GM18502 (cell line): ENCODE results near the gene NAB2.
"Not testable (repeated sequence)": the region's sequence is repeated elsewhere in the genome, so short reads cannot be mapped to it uniquely, and the experiment has no call there.

Experiments
- ATAC-seq: cut with Tn5 transposase; IDR thresholded peaks from one replicate; pipeline ENCODE4 v1.9.1; 2021; ENCODE audit warnings: mild to moderate bottlenecking; ENCODE audit not compliant: unreplicated experiment, poor library complexity

Gene NAB2

GRCh38 chr12:57066245-57066644, 22.7 kb upstream of the NAB2 start:
- ATAC-seq: no peak

- ATAC-seq: peak; percentile 81
Observed at GRCh38 chr12:57069523-57069922, 19.4 kb upstream of the NAB2 start.

- no peak for ATAC-seq
Observed at GRCh38 chr12:57072661-57073060, 16.3 kb upstream of the NAB2 start.

- not testable (repeated sequence) for ATAC-seq
Observed at GRCh38 chr12:57073566-57074450, 15.1 kb upstream of the NAB2 start.

- ATAC-seq: peak; percentile 96
Observed at GRCh38 chr12:57078519-57079404, 10.2 kb upstream of the NAB2 start, which contains the start of gene NEMP1. TSS of gene NEMP1 (minus strand) at chr12:57078791. CDS start at chr12:57078745, 46 bp downstream.

DNA sequence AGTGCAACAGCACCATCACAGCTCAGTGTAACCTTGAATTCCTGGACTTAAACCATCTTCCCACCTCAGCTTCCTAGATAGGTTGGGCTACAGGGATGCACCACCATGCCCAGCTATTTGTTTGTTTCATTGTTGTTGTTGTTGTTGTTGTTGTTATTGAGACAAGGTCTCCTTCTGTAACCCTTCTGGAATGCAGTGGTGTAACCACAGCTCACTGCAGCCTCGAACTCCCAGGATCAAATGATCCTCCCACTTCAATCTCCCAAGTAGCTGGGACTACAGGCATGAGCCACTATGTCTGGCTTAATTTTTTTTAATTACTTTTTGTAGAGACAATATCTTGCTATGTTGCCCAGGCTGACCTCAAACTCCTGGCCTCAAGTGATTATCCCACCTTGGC, 9.1 kb upstream of the NAB2 start:
- ATAC-seq: no peak

GRCh38 chr12:57080855-57081254, 8.1 kb upstream of the NAB2 start:
- ATAC-seq: no peak

GRCh38 chr12:57085999-57086492, 2.9 kb upstream of the NAB2 start:
- ATAC-seq: no peak

GRCh38 chr12:57086493-57087009, 2.4 kb upstream of the NAB2 start:
- no peak for ATAC-seq

DNA sequence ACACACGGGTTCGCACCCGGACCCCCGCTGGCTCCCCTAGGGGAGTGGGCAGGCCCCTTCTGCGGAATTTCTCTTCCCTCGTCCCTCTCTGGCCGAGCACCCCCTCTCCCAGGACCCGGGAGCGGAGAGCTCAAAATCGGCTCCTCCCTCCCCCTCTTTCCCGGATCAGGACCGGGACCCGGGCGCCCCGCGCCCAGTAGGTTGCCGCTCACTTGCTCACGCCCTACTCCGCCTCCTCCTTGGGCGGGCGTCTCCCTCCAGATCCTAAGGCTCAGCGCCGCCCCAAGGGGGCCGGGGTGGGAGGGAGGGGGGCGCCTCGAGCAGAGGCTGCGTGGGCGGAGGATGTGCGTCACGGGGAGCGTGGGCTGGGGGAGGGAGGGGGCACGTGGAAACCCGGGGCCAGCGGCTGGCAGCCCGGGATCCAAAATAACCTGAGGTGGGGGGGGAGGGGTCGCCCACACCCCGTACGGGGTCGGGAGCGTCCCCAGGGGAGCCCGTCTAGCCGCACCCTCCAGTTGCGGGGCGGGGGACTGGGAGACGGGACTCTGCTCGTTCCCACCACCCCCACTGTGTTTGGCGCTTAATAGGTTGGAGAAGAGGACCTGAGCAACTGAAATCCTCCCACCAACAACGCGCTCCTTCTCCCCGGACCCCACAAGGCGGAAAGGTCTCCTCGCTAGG, 1.8 kb upstream of the NAB2 start:
- peak; percentile 39 for ATAC-seq

GRCh38 chr12:57087691-57088353, 1.1 kb upstream of the NAB2 start:
- ATAC-seq: peak; percentile 36

- ATAC-seq: no peak
Observed at GRCh38 chr12:57089271-57090245, 644 bp downstream of the NAB2 start.

- ATAC-seq: no peak
Observed at GRCh38 chr12:57090490-57090889, 1.6 kb downstream of the NAB2 start.

GRCh38 chr12:57090924-57091637, 2.2 kb downstream of the NAB2 start:
- no peak for ATAC-seq

DNA sequence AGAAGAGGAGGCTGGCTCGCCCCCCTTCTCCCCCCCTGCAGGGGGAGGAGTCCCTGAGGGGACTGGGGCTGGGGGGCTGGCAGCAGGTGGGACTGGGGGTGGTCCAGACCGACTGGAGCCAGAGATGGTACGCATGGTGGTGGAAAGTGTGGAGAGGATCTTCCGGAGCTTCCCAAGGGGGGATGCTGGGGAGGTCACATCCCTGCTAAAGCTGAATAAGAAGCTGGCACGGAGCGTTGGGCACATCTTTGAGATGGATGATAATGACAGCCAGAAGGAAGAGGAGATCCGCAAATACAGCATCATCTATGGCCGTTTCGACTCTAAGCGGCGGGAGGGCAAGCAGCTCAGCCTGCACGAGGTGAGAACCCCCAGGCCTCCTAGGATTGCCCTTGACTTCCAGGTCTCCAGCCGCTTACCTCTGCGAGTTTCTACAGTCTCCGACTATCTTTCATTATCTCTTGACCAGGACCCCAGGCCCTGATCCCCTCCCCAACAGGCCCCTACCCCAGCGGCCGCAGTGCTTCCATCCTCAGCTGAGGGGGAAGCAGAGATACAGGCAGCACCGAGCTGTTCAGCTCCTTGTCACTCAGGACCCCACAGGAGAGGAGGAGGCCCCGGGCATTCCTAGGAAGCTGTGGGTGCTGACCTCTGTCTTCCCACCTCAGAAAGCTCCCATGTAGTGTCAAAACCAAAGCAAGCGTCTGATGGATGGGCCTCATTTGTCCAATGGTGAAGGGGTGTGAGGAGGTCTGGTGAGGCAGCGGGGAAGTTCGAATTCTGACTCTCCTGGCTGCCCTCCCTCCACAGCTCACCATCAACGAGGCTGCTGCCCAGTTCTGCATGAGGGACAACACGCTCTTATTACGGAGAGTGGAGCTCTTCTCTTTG, 3.0 kb downstream of the NAB2 start:
- ATAC-seq: no peak

DNA sequence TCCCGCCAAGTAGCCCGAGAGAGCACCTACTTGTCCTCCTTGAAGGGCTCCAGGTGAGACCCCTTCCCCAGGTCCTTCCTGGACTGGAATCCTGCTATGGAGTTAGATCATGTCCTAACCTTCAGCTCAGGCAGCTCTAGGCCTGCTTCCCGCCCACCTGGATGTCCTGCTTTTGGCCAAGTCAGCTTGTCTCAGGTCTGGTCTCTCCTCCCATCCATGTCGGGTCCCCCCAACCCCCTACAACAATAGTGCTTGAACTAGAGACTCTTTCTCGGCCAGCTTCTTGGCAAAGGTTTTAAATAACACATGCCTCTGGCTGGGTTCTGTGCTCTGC, 3.6 kb downstream of the NAB2 start:
- ATAC-seq: no peak

GRCh38 chr12:57092876-57093414, 4.0 kb downstream of the NAB2 start:
- no peak for ATAC-seq
